Astrocyte of the hippocampus (primary cell): Measurements from ENCODE around the gene TMEM88.
"Not testable (repeated sequence)": the region's sequence is repeated elsewhere in the genome, so short reads cannot be mapped to it uniquely, and the experiment has no call there.

Source experiments
- DNase-seq: peaks from one replicate; pipeline ENCODE4 v3.0.0; 2011; ENCODE audit warnings: low read depth, low spot score

TMEM88 gene

GRCh38 chr17:7854851-7855659, at the start of gene TMEM88:
TSS of gene TMEM88 (plus strand) at chr17:7855066. CDS start at chr17:7855075, 9 bp downstream.
- no peak for DNase-seq

GRCh38 chr17:7806587-7806986, 48.3 kb upstream of the TMEM88 start:
- no peak for DNase-seq

GRCh38 chr17:7807206-7807605, 47.7 kb upstream of the TMEM88 start:
- no peak for DNase-seq

- DNase-seq: no peak
Measured at GRCh38 chr17:7809086-7809790, 45.6 kb upstream of the TMEM88 start.

- not testable (repeated sequence) for DNase-seq
Measured at GRCh38 chr17:7809791-7810343, 45.0 kb upstream of the TMEM88 start.

- DNase-seq: no peak
Measured at GRCh38 chr17:7811251-7811650, 43.6 kb upstream of the TMEM88 start.

GRCh38 chr17:7814969-7815368, 39.9 kb upstream of the TMEM88 start:
- DNase-seq: no peak

GRCh38 chr17:7816926-7817642, 37.8 kb upstream of the TMEM88 start:
- DNase-seq: no peak

- no peak for DNase-seq
Measured at GRCh38 chr17:7817643-7817964, 37.3 kb upstream of the TMEM88 start.

GRCh38 chr17:7818026-7818425, 36.8 kb upstream of the TMEM88 start:
- DNase-seq: no peak

- DNase-seq: no peak
Measured at GRCh38 chr17:7818746-7819645, 35.9 kb upstream of the TMEM88 start.

GRCh38 chr17:7820231-7820630, 34.6 kb upstream of the TMEM88 start:
- no peak for DNase-seq

GRCh38 chr17:7822126-7822525, 32.7 kb upstream of the TMEM88 start:
- DNase-seq: no peak

GRCh38 chr17:7823581-7824001, 31.3 kb upstream of the TMEM88 start:
- DNase-seq: no peak

- no peak for DNase-seq
Measured at GRCh38 chr17:7824021-7824924, 30.6 kb upstream of the TMEM88 start.

- peak; percentile 55 for DNase-seq
Measured at GRCh38 chr17:7825206-7825990, 29.5 kb upstream of the TMEM88 start.

- DNase-seq: no peak
Measured at GRCh38 chr17:7830616-7831015, 24.2 kb upstream of the TMEM88 start.

GRCh38 chr17:7831233-7831632, 23.6 kb upstream of the TMEM88 start:
- no peak for DNase-seq

- DNase-seq: no peak
Measured at GRCh38 chr17:7832431-7832830, 22.4 kb upstream of the TMEM88 start.
